GM19023 (cell line): ENCODE measurements around the gene PLCD3.

Experiments used
- ATAC-seq: cut with Tn5 transposase; IDR thresholded peaks from one replicate; pipeline ENCODE4 v1.9.1; 2021; ENCODE audit warnings: mild to moderate bottlenecking, moderate library complexity; ENCODE audit not compliant: unreplicated experiment

Gene PLCD3

DNA sequence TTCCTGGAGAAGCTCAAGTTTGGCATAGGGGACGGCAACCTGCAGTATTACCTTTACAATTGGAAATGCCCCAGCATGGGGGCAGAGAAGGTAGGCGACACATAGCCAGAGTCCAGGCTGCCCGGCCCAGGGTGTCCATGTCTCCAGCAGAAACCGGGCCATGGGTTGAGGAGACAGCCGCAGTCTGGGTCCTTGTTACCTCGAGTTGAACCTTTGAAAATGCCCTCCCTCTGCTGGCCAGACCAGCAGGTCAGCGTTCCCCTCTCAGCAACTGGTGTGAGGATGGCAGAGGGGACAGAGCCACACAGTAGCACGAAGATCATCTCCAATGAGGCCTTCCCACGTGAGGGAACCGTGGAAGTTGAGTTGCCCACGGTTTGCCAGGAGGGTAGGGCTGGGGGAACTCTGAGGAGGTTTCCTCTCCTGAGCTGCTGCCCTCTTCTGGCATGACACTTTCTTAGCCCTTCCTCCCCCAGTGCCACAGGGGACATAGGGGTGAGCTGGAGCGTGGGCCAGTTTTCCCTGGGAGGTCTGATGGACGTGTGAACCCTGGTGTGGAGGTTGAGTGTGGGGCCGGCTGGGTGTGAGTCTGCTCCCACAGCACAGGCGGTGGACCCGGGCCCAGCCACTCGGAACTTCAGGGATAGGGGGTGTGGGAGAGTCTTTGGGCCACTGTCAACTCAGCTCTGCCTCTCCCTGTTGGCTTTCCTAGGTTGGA lies 27.2 kb downstream of the PLCD3 start:
- ATAC-seq = no peak

GRCh38 chr17:45104497-45104896 lies 27.8 kb downstream of the PLCD3 start:
- no peak for ATAC-seq

- no peak for ATAC-seq
Measured at GRCh38 chr17:45104029-45104428, 28.3 kb downstream of the PLCD3 start.

GRCh38 chr17:45103269-45103795 lies 29.0 kb downstream of the PLCD3 start:
- no peak for ATAC-seq

GRCh38 chr17:45102856-45103255 lies 29.5 kb downstream of the PLCD3 start:
- ATAC-seq = no peak

DNA sequence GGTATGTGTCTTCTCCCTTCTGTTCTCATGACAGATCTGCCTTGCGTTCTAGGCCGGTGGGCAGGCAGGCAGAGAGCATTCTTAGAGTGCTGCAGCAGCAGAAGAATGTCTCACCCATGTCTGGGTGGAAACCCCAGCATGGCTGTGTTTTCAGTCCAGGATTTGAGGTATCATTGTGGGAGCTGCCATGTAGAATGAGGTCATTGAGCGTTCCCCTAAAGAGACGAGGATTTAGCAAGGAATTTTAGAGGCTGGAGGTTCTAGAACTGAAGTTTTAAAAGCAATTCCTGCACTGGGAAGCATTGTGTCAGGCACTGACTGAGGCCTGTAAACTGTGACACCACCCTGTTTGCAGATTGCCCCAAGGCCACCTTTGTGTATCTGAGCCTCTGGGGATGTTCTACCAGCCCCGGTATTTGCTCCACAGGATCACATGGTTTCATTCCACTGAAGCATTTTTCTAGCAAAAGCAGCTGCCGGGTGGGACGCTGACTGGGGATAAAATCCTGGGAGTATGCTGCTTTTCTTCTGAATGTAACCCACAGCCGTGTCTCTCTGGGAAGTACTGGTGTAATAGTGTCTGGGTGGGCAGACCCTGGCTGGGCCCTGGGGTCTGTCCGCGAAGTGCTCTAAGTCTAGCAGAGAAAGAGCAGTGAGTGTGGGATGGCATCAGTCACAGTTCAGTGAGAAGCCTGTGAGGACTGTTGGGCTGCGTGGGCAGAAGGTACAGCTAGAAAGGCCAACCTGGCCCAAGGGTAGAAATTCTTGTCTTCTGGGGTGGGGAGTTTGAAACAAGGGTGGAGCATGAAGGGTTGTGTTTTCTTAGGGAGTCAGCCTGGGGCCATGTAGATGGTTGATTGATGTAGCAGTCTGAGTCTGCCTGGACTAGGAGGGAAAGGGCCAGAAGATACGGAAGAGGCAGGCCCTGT lies 30.2 kb downstream of the PLCD3 start:
- no peak for ATAC-seq

DNA sequence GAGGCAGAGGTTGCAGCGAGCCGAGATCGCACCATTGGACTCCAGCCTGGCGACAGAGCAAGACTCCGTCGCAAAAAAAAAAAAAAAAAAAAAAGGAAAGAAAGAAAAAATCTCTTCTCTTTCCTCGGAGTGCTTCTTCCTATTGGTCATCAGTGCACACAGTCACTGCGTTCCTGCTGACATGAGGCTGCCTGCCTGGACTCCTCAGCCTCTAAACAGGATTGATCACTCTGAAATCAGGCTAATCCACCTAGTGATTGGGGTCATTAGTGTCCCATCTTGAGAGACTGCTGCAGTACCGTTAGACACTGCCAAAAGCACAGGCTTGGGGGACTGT lies 30.8 kb downstream of the PLCD3 start:
- ATAC-seq = no peak

- ATAC-seq = no peak
Measured at GRCh38 chr17:45098869-45099616, 33.3 kb downstream of the PLCD3 start.

DNA sequence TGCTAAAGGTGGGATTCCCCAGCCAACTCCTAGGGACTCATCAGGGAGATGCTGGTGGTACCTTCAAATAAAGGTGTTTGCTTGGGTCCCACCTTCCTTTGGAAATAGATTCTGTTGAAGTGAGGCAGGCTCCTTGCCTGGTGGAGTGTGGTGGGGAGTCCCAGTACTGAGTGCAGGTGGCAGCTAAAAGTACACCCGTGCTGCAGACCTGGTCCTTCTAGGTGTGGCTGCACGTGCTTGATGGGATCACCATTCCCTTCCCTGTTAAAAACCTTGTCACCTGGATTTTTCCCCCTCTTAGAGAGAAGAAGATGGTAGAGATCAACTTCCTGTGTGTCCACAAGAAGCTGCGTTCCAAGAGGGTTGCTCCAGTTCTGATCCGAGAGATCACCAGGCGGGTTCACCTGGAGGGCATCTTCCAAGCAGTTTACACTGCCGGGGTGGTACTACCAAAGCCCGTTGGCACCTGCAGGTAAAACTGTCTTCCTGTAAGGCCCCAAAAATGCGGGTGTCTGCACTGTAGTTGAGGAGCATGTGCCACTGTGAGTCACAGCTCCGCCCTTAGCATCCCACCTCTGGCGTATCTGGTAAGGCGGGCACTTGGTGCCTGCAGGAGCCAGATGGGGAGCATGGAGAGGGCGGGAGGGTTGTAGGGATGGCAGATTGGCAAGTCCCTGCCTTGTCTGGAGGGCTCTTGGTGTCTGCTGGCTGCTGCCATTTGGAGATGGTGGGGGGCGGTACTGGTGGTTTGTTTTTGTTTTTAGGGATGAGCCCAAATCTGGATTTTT lies 34.0 kb downstream of the PLCD3 start:
- no peak for ATAC-seq

- ATAC-seq = no peak
Measured at GRCh38 chr17:45096926-45097325, 35.4 kb downstream of the PLCD3 start.

DNA sequence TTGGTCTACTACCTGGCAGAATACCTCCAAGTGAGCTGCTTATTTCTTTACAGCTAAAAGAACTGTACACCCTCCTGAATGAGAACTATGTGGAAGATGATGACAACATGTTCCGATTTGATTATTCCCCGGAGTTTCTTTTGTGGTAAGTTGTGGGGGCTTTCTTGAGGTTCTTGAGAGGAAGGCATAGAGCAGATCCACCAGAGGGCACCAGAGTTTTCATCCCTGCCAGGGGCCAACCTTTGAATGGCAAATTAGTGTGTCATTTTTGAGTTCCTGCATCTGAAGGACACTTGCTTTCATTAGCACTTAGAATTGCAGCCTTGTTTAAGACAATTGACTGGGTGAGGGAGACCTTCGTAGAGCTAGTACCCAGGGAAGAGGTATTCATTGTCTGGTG lies 36.2 kb downstream of the PLCD3 start:
- ATAC-seq = no peak

DNA sequence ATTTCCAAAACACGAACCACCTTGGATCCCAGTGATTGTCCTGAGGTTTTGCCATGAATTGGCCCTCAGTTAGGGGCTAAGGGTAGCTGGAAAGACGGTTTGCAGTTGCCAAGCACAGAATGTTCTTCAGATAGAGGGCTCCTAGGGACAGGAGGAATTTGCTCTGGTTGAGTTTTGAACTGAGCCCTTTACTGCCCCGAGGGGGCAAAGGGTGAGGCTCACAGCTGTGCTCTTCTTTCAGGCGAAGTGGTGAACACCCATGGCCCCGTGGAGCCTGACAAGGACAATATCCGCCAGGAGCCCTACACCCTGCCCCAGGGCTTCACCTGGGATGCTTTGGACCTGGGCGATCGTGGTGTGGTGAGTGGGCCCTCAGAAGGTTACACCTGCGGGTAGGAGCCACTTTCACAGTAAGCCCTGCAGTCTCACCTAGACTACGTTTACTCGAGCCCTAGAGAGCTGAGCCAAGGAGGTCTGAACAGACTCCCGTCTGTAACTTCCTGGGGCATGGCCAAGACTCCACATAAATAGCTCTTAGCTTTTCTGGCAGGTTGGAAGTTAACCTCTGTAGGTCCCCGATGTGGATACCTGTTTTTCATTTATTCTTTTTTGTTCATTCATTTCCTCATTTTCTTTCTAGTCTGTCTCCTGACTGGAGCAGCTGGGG lies 38.7 kb downstream of the PLCD3 start:
- no peak for ATAC-seq

DNA sequence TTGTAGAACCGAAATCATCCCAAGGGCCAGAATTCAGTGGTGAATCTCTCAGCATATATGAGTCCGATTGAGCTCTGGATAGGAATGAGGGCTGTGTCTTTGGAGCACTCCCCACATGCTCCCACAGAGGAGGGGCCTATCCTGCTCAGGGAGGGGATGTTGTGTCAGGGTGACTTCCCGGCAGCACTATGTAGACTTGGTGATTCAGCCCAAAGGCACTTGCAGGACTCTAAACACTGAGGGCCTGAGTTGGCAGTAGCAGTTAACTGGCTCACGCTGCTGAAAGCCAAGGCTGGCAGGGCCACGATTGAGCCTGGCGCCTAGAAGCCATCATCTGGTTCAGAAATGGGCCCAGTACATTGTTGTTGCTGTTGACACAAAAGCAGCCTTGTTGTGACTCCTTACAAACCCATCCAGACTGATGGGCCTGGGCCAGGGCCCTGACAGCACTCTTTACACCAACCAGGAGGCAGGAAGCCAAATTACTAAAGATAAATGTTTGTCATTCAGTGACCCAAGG lies 39.3 kb downstream of the PLCD3 start:
- ATAC-seq = no peak

GRCh38 chr17:45091778-45092425 lies 40.4 kb downstream of the PLCD3 start:
- no peak for ATAC-seq

- no peak for ATAC-seq
Measured at GRCh38 chr17:45090711-45091110, 41.6 kb downstream of the PLCD3 start.

GRCh38 chr17:45088741-45089140 lies 43.6 kb downstream of the PLCD3 start:
- no peak for ATAC-seq

DNA sequence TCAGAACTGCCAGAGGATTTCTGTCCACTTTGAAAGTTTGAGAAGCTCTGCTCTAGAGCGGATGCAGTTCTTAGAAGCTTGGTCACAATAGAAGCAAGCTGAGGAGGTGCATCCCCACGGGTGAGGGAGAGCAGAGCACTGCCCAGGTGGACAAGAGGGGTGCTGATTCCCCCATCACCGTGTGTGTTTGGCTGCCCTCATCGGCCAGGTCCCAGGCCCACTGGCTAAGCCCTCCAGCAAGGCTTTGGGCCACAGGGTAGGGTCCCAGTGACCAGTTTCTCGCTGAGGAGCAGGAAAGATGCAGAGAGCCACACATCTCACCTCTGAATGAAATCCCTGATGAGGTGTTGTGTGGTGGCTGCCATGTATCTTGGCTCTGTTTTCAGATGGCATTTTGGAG lies 44.3 kb downstream of the PLCD3 start:
- ATAC-seq = no peak

GRCh38 chr17:45087504-45087975 lies 44.8 kb downstream of the PLCD3 start:
- ATAC-seq = no peak

GRCh38 chr17:45086865-45087503 lies 45.3 kb downstream of the PLCD3 start:
- no peak for ATAC-seq
